ENCODE measurements around the gene SETD5.
A peak's percentile ranks its signal among the peaks of the same experiment; 100 is the strongest.

- TF ChIP-seq, protein P1, sequence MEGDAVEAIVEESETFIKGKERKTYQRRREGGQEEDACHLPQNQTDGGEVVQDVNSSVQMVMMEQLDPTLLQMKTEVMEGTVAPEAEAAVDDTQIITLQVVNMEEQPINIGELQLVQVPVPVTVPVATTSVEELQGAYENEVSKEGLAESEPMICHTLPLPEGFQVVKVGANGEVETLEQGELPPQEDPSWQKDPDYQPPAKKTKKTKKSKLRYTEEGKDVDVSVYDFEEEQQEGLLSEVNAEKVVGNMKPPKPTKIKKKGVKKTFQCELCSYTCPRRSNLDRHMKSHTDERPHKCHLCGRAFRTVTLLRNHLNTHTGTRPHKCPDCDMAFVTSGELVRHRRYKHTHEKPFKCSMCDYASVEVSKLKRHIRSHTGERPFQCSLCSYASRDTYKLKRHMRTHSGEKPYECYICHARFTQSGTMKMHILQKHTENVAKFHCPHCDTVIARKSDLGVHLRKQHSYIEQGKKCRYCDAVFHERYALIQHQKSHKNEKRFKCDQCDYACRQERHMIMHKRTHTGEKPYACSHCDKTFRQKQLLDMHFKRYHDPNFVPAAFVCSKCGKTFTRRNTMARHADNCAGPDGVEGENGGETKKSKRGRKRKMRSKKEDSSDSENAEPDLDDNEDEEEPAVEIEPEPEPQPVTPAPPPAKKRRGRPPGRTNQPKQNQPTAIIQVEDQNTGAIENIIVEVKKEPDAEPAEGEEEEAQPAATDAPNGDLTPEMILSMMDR (IDR thresholded peaks at IDR 0.05), result no peak
- peak in 1 of 2 donors; percentile 7 for TF ChIP-seq POLR2A (IDR thresholded peaks at IDR 0.05)
These were observed 633 bp upstream of the SETD5 start for GRCh38 chr3:9396632-9397331.
